ENCODE results near the gene TMEM242. TPM values are rescaled to one million over a fixed set of nuclear protein-coding genes. Genes with fewer than 3 reads are reported as not detected.
"Not testable (repeated sequence)": the region's sequence is repeated elsewhere in the genome, so short reads cannot be mapped to it uniquely, and the experiment has no call there.

Gene TMEM242
- total RNA-seq, 1 experiment from 2014 or later, result 9.6 TPM

- peak; percentile 41 for DNase-seq (ENCODE audit: low read depth)
These were observed 1.9 kb upstream of the TMEM242 start for GRCh38 chr6:157325069-157325805.

GRCh38 chr6:157323966-157324300, 614 bp upstream of the TMEM242 start:
- peak; percentile 75 for DNase-seq (ENCODE audit: low read depth)

- no peak for DNase-seq (ENCODE audit: low read depth)
These were observed 496 bp downstream of the TMEM242 start for GRCh38 chr6:157322792-157323254.

GRCh38 chr6:157316871-157317814, 6.2 kb downstream of the TMEM242 start:
- DNase-seq (ENCODE audit: low read depth), result peak; percentile 95

GRCh38 chr6:157314705-157315321, 8.5 kb downstream of the TMEM242 start:
- DNase-seq (ENCODE audit: low read depth), result peak; percentile 65

GRCh38 chr6:157313531-157314467, 9.5 kb downstream of the TMEM242 start:
- no peak for DNase-seq (ENCODE audit: low read depth)

- no peak for DNase-seq (ENCODE audit: low read depth)
These were observed 10.6 kb downstream of the TMEM242 start for GRCh38 chr6:157312757-157313156.

- not testable (repeated sequence) for DNase-seq (ENCODE audit: low read depth)
These were observed 12.6 kb downstream of the TMEM242 start for GRCh38 chr6:157310693-157311092.

- DNase-seq (ENCODE audit: low read depth), result no peak
These were observed 15.7 kb downstream of the TMEM242 start for GRCh38 chr6:157307661-157308060.

- DNase-seq (ENCODE audit: low read depth), result no peak
These were observed 17.4 kb downstream of the TMEM242 start for GRCh38 chr6:157305670-157306653.

GRCh38 chr6:157304899-157305663, 18.2 kb downstream of the TMEM242 start:
- peak; percentile 88 for DNase-seq (ENCODE audit: low read depth)

- no peak for DNase-seq (ENCODE audit: low read depth)
These were observed 20.6 kb downstream of the TMEM242 start for GRCh38 chr6:157302736-157303135.

- DNase-seq (ENCODE audit: low read depth), result no peak
These were observed 22.9 kb downstream of the TMEM242 start for GRCh38 chr6:157300436-157300835.

GRCh38 chr6:157300006-157300405, 23.3 kb downstream of the TMEM242 start:
- no peak for DNase-seq (ENCODE audit: low read depth)

GRCh38 chr6:157298216-157298724, 25.0 kb downstream of the TMEM242 start:
- DNase-seq (ENCODE audit: low read depth), result no peak

- DNase-seq (ENCODE audit: low read depth), result no peak
These were observed 28.7 kb downstream of the TMEM242 start for GRCh38 chr6:157294654-157295053.

- DNase-seq (ENCODE audit: low read depth), result no peak
These were observed 29.5 kb downstream of the TMEM242 start for GRCh38 chr6:157293780-157294179.

GRCh38 chr6:157292202-157292601, 31.1 kb downstream of the TMEM242 start:
- DNase-seq (ENCODE audit: low read depth), result no peak

All from HT1080 (cell line).